ENCODE measurements around the gene AHCTF1.
"Not testable (repeated sequence)": the region's sequence is repeated elsewhere in the genome, so short reads cannot be mapped to it uniquely, and the experiment has no call there.

The AHCTF1 gene

GRCh38 chr1:246815693-246816270 is 116.0 kb downstream of the AHCTF1 start:
- no peaks in the 10 kb centered on the region for H3K4me1 ChIP-seq (ENCODE audit: control insufficient read depth, insufficient read depth, low read length, poor library complexity, severe bottlenecking)
- H3K27ac ChIP-seq (ENCODE audit: low read depth, low read length, severe bottlenecking): no peak overlapping the region
- 68 to 92% methylated on average over 6 of the region's 11 CpGs for WGBS, 2 experiments (ENCODE audit: insufficient coverage in 2 of 2)
- H3K36me3 ChIP-seq (ENCODE audit: control insufficient read depth, insufficient read depth, low read length): no peaks in the 10 kb centered on the region
- H3K4me3 ChIP-seq (ENCODE audit: extremely low read depth, insufficient read depth, low read length, poor library complexity, severe bottlenecking): no peak overlapping the region
- H3K9me3 ChIP-seq (ENCODE audit: control insufficient read depth, low read length): no peaks in the 10 kb centered on the region

DNA sequence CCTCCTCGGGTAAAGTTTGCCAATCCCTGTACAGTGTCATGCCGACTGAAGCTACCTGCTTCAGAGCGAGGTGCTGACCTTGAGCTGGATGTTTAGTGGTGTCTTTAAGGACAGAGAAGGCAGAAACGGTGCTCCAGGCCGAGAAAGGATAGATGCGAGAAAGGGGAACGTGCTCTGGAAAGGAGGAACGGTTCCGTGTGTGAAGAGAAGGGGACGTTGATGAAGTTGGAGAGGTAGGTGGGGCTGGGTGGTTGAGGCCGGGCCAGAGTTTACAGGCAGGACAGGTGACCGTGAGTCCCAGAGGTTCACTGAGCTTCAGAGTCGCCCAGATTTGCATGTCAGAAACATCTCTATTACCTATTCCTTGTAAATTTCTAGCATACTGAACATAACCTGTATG is 116.9 kb downstream of the AHCTF1 start:
- WGBS, 2 experiments (ENCODE audit: insufficient coverage in 2 of 2): 92 to 96% methylated on average over 11 to 12 of the region's 13 CpGs
- no peak overlapping the region for H3K27ac ChIP-seq (ENCODE audit: low read depth, low read length, severe bottlenecking)
- no peaks in the 10 kb centered on the region for H3K4me1 ChIP-seq (ENCODE audit: control insufficient read depth, insufficient read depth, low read length, poor library complexity, severe bottlenecking)
- no peaks in the 10 kb centered on the region for H3K36me3 ChIP-seq (ENCODE audit: control insufficient read depth, insufficient read depth, low read length)
- no peak overlapping the region for H3K4me3 ChIP-seq (ENCODE audit: extremely low read depth, insufficient read depth, low read length, poor library complexity, severe bottlenecking)
- no peaks in the 10 kb centered on the region for H3K9me3 ChIP-seq (ENCODE audit: control insufficient read depth, low read length)

GRCh38 chr1:246813325-246813724 is 118.4 kb downstream of the AHCTF1 start:
- H3K4me1 ChIP-seq (ENCODE audit: control insufficient read depth, insufficient read depth, low read length, poor library complexity, severe bottlenecking); H3K36me3 ChIP-seq (ENCODE audit: control insufficient read depth, insufficient read depth, low read length); H3K9me3 ChIP-seq (ENCODE audit: control insufficient read depth, low read length); H3K27ac ChIP-seq (ENCODE audit: low read depth, low read length, severe bottlenecking); H3K4me3 ChIP-seq (ENCODE audit: extremely low read depth, insufficient read depth, low read length, poor library complexity, severe bottlenecking): not testable (repeated sequence)
- WGBS, 2 experiments (ENCODE audit: insufficient coverage in 2 of 2): 43 to 52% methylated on average over 1 to 2 of the region's 4 CpGs

GRCh38 chr1:246811985-246812384 is 119.8 kb downstream of the AHCTF1 start:
- WGBS, 2 experiments (ENCODE audit: insufficient coverage in 2 of 2): 97 to 100% methylated on average over 2 of the region's 3 CpGs

GRCh38 chr1:246809473-246809872 is 122.3 kb downstream of the AHCTF1 start:
- WGBS, 2 experiments (ENCODE audit: insufficient coverage in 2 of 2): 76 to 92% methylated on average over 4 to 6 of the region's 6 CpGs
- Histone ChIP-seq H3K9me3 (ENCODE audit: control insufficient read depth, low read length) (no peaks in the 10 kb centered on the region), H3K4me3 (ENCODE audit: extremely low read depth, insufficient read depth, low read length, poor library complexity, severe bottlenecking) (no peak overlapping the region), H3K36me3 (ENCODE audit: control insufficient read depth, insufficient read depth, low read length) (no peaks in the 10 kb centered on the region), H3K27ac (ENCODE audit: low read depth, low read length, severe bottlenecking) (no peak overlapping the region), H3K4me1 (ENCODE audit: control insufficient read depth, insufficient read depth, low read length, poor library complexity, severe bottlenecking) (no peaks in the 10 kb centered on the region)

More at GRCh38 chr1:246811985-246812384, 119.8 kb downstream of the AHCTF1 start:
- H3K4me3 ChIP-seq (ENCODE audit: extremely low read depth, insufficient read depth, low read length, poor library complexity, severe bottlenecking): no peak overlapping the region
- H3K9me3 ChIP-seq (ENCODE audit: control insufficient read depth, low read length): no peaks in the 10 kb centered on the region
- no peaks in the 10 kb centered on the region for H3K36me3 ChIP-seq (ENCODE audit: control insufficient read depth, insufficient read depth, low read length)
- no peak overlapping the region for H3K27ac ChIP-seq (ENCODE audit: low read depth, low read length, severe bottlenecking)
- H3K4me1 ChIP-seq (ENCODE audit: control insufficient read depth, insufficient read depth, low read length, poor library complexity, severe bottlenecking): no peaks in the 10 kb centered on the region

GRCh38 chr1:246805135-246805716 is 126.5 kb downstream of the AHCTF1 start:
- Histone ChIP-seq H3K36me3 (ENCODE audit: control insufficient read depth, insufficient read depth, low read length) (no peaks in the 10 kb centered on the region), H3K4me1 (ENCODE audit: control insufficient read depth, insufficient read depth, low read length, poor library complexity, severe bottlenecking) (no peaks in the 10 kb centered on the region), H3K4me3 (ENCODE audit: extremely low read depth, insufficient read depth, low read length, poor library complexity, severe bottlenecking) (no peak overlapping the region), H3K9me3 (ENCODE audit: control insufficient read depth, low read length) (no peaks in the 10 kb centered on the region), H3K27ac (ENCODE audit: low read depth, low read length, severe bottlenecking) (no peak overlapping the region)
- 96 to 99% methylated on average over 4 to 8 of the region's 10 CpGs for WGBS, 2 experiments (ENCODE audit: insufficient coverage in 2 of 2)

DNA sequence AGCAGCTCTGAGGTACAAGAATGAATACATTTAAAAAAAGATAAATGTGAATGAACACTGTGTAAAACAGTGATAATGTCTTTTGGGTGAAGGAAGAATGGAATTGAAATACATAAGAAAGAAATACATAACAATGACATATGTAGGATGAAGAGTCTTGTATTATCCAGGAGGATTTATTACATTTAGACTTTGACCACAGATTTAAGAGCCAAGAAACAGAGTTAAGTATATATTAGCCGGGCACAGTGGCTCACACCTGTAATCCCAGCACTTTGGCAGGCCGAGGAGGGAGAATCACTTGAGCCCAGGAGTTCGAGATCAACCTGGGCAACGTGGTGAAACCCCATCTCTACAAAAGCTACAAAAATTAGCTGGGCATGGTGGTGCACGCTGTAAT is 127.9 kb downstream of the AHCTF1 start:
- H3K36me3 ChIP-seq (ENCODE audit: control insufficient read depth, insufficient read depth, low read length): no peaks in the 10 kb centered on the region
- 91% methylated on average over 2 of the region's 5 CpGs; no CpG with 5 or more reads in 1 of the 2 experiments for WGBS, 2 experiments (ENCODE audit: insufficient coverage in 2 of 2)
- no peak overlapping the region for H3K4me3 ChIP-seq (ENCODE audit: extremely low read depth, insufficient read depth, low read length, poor library complexity, severe bottlenecking)
- H3K9me3 ChIP-seq (ENCODE audit: control insufficient read depth, low read length): no peaks in the 10 kb centered on the region
- H3K27ac ChIP-seq (ENCODE audit: low read depth, low read length, severe bottlenecking): no peak overlapping the region
- H3K4me1 ChIP-seq (ENCODE audit: control insufficient read depth, insufficient read depth, low read length, poor library complexity, severe bottlenecking): no peaks in the 10 kb centered on the region

DNA sequence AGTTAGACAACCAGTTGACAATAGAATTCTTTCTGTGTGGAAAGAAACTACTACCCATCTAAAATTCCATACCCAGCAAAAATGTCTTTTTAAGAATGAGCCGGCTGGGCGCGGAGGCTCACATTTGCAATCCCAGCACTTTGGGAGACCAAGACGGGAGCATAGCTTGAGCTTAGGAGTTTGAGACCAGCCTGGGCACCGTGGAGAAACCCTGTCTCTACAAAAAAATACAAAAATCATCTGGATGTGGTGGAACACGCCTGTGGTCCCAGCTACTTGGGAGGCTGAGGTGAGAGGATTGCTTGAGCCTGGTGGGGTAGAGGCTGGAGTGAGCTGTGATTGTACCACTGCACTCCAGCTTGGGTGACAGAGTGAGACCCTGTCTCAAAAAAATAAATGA is 128.4 kb downstream of the AHCTF1 start:
- no peak overlapping the region for H3K27ac ChIP-seq (ENCODE audit: low read depth, low read length, severe bottlenecking)
- WGBS, 2 experiments (ENCODE audit: insufficient coverage in 2 of 2): 72 to 100% methylated on average over 1 to 2 of the region's 6 CpGs
- no peak overlapping the region for H3K4me3 ChIP-seq (ENCODE audit: extremely low read depth, insufficient read depth, low read length, poor library complexity, severe bottlenecking)
- H3K9me3 ChIP-seq (ENCODE audit: control insufficient read depth, low read length): no peaks in the 10 kb centered on the region
- no peaks in the 10 kb centered on the region for H3K4me1 ChIP-seq (ENCODE audit: control insufficient read depth, insufficient read depth, low read length, poor library complexity, severe bottlenecking)
- no peaks in the 10 kb centered on the region for H3K36me3 ChIP-seq (ENCODE audit: control insufficient read depth, insufficient read depth, low read length)

DNA sequence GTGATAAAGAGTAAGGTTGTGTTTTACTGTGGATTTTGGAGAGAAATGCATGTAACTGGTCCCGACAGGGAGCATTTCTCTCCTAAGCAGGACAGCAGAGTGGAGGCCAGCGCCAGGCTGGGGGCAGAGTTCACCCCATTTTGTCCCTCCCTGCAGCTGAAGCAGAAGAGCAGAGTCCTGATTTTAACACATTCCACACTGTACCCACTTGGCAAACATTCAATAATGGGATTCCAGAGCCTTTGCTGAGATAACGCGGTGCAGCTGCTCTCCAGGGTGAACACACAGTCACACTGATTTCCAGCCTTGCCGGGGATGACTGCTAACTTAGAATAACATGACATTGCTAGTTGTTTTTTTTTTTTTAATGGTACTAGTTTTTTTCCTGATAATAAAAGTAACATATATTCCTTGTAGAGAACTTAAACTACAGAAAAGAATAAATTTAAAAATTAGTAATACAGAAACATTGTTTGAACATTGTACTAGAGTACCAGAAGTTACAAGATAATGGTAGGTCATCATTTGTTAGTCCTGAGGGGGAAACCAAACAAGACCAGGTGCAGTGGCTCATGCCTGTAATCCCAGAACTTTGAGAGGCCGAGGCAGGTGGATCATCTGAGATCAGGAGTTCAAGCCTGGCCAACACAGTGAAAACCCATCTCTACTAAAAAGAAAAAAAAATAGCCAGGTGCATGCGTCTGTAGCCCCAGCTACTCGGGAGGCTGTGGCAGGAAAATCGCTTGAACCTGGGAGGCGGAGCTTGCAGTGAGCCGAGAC is 130.3 kb downstream of the AHCTF1 start:
- Histone ChIP-seq H3K4me3 (ENCODE audit: extremely low read depth, insufficient read depth, low read length, poor library complexity, severe bottlenecking) (no peak overlapping the region), H3K9me3 (ENCODE audit: control insufficient read depth, low read length) (no peaks in the 10 kb centered on the region), H3K36me3 (ENCODE audit: control insufficient read depth, insufficient read depth, low read length) (no peaks in the 10 kb centered on the region), H3K27ac (ENCODE audit: low read depth, low read length, severe bottlenecking) (no peak overlapping the region), H3K4me1 (ENCODE audit: control insufficient read depth, insufficient read depth, low read length, poor library complexity, severe bottlenecking) (no peaks in the 10 kb centered on the region)
- 96 to 97% methylated on average over 7 to 9 of the region's 11 CpGs for WGBS, 2 experiments (ENCODE audit: insufficient coverage in 2 of 2)

DNA sequence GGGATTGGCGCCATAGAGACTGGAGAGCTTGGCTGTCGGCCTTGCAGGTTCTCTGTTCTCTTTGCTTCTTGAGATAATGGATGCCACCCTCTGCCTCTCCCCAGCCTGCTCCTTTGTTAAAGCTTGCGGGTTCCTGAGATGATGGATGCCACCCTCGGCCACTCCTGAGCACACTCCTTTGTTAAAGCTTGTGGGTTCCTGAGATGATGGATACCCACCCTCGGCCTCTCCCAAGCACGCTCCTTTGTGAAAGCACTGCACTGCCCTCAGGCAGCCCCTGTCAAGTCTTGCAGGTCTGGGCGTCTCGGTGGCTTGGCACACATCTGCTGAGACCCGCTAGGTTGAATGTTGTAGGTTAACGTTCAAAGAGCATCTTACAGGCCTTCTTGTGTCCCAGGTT is 131.0 kb downstream of the AHCTF1 start:
- Histone ChIP-seq H3K4me1 (ENCODE audit: control insufficient read depth, insufficient read depth, low read length, poor library complexity, severe bottlenecking) (no peaks in the 10 kb centered on the region), H3K27ac (ENCODE audit: low read depth, low read length, severe bottlenecking) (no peak overlapping the region), H3K36me3 (ENCODE audit: control insufficient read depth, insufficient read depth, low read length) (no peaks in the 10 kb centered on the region), H3K9me3 (ENCODE audit: control insufficient read depth, low read length) (no peaks in the 10 kb centered on the region), H3K4me3 (ENCODE audit: extremely low read depth, insufficient read depth, low read length, poor library complexity, severe bottlenecking) (no peak overlapping the region)
- 90 to 93% methylated on average over 10 of the region's 10 CpGs for WGBS, 2 experiments (ENCODE audit: insufficient coverage in 2 of 2)

DNA sequence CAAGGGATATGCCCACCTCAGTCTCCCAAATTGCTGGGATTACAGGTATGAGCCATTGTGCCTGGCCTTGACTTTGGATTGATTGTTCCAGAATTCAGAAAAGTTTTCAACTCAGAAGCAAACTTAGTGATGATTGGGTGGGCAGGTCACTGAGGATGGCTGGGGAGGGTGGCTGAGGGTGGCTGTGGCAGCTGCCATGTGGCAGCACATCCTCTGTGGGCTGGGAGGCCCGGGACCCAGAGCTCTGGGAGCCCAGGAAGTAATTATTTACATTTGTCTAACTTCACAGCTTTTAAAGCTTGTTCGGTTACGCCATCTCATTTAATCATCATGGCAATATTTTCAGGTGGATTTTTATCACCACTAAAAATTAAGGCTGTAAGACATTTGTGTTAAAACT is 131.4 kb downstream of the AHCTF1 start:
- no peaks in the 10 kb centered on the region for H3K9me3 ChIP-seq (ENCODE audit: control insufficient read depth, low read length)
- H3K4me1 ChIP-seq (ENCODE audit: control insufficient read depth, insufficient read depth, low read length, poor library complexity, severe bottlenecking): no peaks in the 10 kb centered on the region
- no peak overlapping the region for H3K27ac ChIP-seq (ENCODE audit: low read depth, low read length, severe bottlenecking)
- no peaks in the 10 kb centered on the region for H3K36me3 ChIP-seq (ENCODE audit: control insufficient read depth, insufficient read depth, low read length)
- WGBS, 2 experiments (ENCODE audit: insufficient coverage in 2 of 2): 100% methylated on average over 1 of the region's 3 CpGs; no CpG with 5 or more reads in 1 of the 2 experiments
- no peak overlapping the region for H3K4me3 ChIP-seq (ENCODE audit: extremely low read depth, insufficient read depth, low read length, poor library complexity, severe bottlenecking)

Measured in mesodermal cell (in vitro differentiated cells).